Esophagus muscularis mucosa (tissue), 4 donors: ENCODE data around the gene LMNTD2.

Source experiments
- CTCF ChIP-seq, 3 experiments: fragments of 200-600 bp in 2 of 3; fragments of 450-650 bp in 1 of 3; sonication (generic) in 2 of 3; IDR thresholded peaks; one replicate each; pipeline ENCODE4 v1.5.1; 2017 to 2019; ENCODE audit warnings: antibody characterized with exemption in 3 of 3, mild to moderate bottlenecking in 2 of 3, moderate library complexity in 1 of 3
- EP300 ChIP-seq: sonication (generic); formaldehyde crosslinking; IDR thresholded peaks from one replicate; pipeline ENCODE4 v1.6.1; 2017; ENCODE audit warnings: antibody characterized with exemption
- POLR2A ChIP-seq: fragments of 450-650 bp; IDR thresholded peaks from one replicate; pipeline ENCODE4 v1.6.1; 2017; ENCODE audit warnings: antibody characterized with exemption, moderate library complexity, mild to moderate bottlenecking, low read depth
- POLR2AphosphoS5 ChIP-seq, 2 donors: sonication (generic); formaldehyde crosslinking; IDR thresholded peaks; one replicate each; pipeline ENCODE4 v1.6.1; 2017; ENCODE audit warnings: antibody characterized with exemption in 2 of 2

- TF ChIP-seq CTCF (IDR thresholded peaks at IDR 0.05): no peak
- TF ChIP-seq EP300: no peak
- TF ChIP-seq POLR2A: no peak
- TF ChIP-seq POLR2AphosphoS5 (IDR thresholded peaks at IDR 0.05): peak in 1 of 2 donors; percentile 50
Observed at GRCh38 chr11:536841-537621, 23.5 kb downstream of the LMNTD2 start, which contains the start of gene LRRC56.
